ENCODE measurements around the gene PPT2.
"Not testable (repeated sequence)": the region's sequence is repeated elsewhere in the genome, so short reads cannot be mapped to it uniquely, and the experiment has no call there.

PPT2 gene

DNA sequence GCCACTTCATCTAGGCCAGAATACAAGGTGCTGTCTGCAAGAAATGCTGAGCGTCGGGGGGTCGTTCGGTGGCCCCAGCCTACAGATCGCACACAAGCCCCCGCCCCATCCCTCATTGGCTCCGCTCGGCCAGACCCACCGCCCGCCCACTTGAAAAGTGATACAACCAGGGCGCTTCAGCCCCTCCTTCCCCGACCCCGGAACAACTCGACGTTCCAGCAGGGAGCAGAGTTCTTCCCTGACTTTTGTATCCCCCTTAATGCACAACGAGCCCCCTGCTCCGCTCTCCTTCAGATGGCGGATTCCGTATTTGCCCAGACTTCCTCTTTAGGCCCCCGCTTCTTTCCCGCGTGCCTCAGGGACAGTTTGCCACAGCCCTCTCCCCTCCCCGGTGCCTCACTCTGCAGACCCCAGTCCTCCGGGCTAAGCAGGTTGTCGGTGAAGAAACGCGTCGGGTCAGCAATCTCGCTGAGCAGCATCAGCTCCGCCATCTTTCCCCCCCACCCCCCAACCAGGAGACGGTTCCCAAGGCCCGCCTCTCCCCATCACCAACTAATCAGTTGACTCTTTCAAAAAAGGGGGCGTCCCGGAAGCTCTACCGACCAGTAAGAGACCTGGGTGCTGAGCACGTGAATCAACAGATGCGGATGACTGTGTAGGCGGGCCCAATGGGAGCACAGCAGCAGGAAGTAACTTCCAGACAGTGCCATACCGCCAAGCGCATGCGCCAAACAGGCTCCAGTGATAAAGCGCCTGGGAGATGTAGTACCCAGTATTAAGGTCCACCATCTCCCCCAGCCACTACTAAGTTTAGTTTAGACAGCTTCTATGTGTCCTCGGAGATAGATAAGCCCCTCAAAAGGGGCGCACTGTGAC is 26.0 kb upstream of the PPT2 start, which contains the start of gene ATF6B:
ATF6B (minus strand) TSS at position 530 of the 876 bp plus-strand sequence; CDS start at position 491, 39 bp downstream.
- DNase-seq = peak; percentile 96 to 98

DNA sequence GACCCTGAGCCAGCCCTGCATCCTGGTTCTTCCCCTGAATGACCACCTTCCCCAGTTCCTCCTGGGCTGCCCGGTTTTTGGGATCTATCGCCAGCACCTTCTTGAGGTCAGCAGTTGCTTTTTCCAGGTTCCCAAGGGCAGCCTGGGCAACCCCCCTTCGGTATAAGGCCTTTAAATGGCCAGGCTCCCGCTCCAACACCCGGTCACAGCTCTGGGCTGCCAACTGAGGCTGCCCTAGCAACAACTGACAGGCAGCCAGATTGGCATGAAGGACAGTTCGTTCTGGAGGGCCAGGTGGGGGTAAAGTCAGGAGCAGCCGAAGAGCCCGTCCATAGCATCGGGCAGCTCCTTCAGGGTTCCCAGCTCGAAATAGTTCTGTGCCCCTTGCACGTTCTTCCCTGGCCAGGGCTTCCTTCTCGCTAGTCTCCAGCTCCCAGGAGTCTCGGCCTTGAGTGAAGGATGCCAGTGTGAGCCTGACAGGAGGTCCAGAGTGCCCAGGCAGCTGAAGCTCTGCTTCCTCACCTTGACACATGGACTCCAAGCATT is 25.1 kb upstream of the PPT2 start:
- no peak for DNase-seq

DNA sequence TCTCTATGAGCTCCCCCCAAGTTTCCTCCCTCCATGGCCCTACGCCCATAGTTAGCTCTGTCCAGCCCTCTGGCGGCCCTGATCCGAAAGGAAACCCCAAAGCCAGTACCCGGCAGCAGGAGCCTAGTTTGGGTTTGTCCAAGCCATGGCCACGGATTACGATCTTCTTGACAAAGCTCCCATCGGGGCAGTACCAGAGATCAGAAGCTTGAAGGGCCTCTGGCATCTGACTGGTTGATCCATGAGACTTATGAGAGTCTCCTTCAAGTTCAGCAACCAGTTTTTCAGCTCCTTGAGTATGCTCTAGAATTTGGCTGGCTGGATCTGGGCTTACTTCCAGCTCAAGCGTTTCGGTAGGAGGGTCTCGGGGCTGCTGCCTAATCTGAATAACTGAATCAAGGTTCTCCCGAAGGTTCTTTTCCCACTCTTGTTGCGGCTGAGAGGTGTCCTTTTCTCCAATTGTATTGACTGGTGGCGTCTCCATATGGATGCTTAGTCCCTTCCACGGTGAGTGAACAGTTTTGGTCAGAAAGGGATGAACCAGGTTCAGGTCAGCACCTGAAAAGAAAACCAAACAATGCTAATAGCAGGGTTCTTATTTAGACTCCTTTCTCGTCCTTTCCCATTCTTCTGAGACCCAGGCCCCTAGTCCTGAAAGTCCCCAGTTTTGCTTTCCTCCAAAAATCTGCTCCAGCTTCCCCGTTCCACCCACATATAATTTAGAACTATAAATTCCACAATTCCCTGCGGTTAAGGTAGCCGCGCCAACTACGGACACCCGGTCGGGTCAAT is 24.4 kb upstream of the PPT2 start:
- DNase-seq = no peak

DNA sequence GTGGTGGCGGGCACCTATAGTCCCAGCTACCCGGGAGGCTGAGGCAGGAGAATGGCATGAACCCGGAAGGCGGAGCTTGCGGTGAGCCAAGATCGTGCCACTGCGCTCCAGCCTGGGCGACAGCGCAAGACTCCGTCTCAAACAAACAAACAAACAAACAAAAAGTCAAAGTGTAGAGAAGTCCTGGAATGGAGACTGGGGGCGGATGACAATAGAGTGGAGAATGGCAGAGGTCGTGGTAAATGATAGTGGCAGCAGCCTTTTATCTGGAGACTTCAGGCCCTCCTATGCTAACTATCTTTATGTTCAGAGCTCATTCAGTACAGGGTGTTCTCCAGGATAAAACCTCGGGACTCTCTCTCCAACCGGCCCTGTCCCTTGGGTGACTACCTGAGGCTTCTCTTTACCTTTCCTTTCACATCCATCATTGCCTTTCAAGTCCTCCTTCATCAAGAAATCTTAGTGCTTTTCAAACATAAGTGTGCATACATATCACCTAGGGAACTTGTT is 22.4 kb upstream of the PPT2 start:
- no peak for DNase-seq

DNA sequence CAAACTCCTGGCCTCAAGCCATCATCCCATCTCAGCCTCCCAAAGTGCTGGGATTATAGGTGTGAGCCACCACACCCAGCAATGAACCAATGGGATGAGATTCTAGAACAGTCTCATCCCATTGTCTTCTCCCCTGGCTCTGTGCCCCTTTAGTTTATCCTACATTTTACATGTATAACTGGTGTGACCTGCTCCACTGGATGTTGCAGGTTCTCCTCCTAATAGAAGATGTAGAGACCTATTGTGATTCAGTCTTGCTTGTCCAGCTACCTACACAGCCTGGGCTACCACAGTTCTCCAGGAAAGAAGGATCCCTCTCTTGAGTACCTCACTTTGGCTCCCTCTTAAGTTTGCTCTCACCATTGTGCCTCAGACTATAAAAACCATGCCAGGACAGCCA is 21.8 kb upstream of the PPT2 start:
- no peak for DNase-seq

DNA sequence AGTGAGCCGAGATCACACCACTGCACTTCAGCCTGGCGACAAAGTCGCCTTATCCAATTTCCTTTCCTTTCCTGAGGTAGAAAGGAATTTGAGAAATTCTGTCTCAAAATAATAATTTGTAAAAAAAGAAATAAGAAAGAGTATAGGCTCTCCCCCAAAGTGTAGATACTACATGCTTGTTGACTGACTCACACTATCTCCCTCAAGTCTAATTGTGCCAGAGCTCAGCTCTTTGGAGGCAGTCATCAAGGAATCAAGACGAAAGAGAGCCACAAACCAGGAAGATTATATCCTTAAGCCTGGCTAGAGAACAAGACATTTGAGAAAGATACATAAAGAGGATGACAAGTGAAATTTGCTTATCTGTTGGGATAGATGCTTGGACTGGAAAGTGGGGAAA is 20.2 kb upstream of the PPT2 start:
- no peak for DNase-seq

DNA sequence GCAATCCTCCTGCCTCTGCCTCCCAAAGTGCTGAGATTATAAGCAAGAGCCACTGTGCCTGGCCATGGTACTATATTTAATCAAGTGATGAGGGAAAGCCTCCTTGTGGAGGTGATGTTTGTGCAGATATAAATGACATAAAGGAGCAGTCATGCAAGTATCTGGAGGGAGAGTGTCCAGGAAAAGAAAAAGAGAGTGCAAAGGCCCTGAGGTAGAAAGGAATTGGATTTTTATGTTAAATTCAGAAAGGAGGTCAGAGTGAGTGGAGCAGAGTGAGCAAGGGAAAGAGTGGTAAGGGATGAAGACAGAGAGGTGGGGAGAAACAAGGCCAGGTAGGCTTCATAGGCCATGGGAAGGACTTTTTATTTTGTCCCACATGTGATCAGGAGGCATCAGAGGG is 16.5 kb upstream of the PPT2 start:
- DNase-seq = no peak

DNA sequence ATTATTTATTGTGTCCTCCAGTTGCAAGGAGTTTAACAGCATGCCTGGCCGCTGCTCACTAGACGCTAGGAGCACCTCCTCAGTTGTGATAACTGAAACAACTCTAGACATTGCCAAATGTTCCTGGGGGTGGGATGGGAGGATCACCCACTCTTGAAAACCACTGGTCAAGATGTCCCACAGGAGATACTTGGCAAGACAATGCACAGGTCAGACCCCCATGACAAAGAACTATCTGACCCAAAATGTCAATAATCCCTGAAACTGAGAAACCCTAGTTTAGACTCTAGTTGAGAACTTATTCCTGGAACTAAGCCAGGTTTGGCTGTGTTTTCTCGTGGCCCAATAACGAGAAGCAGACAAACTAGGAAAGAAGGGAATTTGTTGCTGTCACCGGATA is 14.4 kb upstream of the PPT2 start:
- no peak for DNase-seq

DNA sequence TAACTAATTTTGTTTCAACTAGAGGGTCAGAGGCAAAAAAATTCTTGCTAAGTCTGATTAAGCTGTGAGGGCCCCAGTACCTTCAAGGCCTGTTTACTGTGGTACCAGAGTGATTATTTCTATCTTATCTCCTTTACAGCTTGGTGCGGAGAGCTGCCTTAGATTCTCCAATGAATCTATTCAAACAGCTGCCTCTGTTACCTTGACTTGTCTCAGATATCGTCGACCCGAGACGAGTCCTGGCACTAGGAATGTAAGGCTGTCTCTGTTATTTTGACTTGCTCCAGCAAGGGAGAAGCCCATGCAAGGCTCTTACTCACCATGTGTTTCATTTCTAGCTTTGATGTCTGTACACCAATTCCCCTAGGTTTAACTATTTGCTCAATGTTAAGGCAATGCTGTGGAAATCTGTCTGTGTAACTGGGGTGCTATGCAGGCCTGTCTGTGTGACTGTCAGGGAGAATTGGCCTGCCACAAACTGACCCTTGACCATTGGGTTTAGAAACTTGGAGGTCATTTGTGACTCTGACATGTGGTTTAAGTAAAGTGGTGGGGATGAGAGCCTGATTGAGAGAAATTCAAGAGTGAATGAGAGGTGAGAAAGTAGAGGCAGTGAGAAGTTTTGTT is 13.4 kb upstream of the PPT2 start:
- no peak for DNase-seq

DNA sequence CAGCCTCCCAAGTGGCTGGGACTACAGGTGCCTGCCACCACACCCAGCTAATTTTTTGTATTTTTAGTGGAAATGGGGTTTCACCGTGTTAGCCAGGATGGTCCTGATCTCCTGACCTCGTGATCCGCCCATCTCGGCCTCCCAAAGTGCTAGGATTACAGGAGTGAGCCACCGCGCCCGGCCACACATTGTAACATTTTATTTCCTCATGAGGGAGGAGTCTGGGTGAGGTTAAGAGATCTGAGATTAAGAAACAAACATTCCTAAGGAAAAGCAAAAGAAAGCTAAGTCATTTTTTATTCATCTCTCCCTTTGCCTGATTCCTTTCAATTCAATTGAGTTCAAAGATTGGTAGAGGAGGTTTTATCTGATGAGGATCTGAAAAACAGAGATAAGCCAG is 9.7 kb upstream of the PPT2 start:
- DNase-seq = not testable (repeated sequence)

DNA sequence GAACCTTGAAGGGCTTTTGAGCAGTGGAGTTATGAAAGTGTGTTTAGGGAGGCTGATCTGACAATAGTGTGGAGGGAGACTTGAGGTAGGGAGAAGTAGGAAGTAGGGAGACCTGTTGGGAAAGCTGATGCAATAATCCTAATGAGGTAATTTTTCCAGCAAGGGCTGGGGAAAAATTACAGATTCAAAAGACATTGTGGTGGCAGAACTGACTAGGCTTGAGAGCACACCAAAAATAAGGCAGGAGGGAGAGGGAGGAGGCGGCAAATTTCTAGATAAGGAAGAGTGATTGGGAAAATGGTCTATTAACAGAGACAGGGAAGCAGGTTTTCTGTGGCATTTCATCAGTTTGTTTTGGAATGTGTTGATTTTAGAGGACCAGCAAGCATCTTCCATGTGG is 7.7 kb upstream of the PPT2 start:
- DNase-seq = no peak

DNA sequence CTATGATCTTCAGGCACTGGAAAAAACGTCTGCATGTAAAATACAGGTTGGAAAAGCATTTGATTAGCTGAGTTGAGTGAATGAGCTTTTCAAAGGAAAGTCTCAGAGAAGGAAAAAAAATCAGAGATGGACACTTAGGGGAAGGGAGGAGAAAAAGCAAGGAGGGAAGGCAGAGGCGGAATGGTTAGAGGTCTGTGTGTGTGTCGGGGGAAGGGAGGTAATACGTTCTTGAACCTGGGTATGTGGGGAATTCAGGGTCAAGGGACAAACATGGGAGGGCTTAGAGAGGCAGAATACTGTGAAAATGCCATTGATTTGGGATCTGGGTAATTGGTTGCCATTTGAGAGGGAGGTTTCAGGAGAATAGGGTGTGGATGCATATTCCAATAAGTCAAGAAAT is 7.3 kb upstream of the PPT2 start:
- no peak for DNase-seq

DNA sequence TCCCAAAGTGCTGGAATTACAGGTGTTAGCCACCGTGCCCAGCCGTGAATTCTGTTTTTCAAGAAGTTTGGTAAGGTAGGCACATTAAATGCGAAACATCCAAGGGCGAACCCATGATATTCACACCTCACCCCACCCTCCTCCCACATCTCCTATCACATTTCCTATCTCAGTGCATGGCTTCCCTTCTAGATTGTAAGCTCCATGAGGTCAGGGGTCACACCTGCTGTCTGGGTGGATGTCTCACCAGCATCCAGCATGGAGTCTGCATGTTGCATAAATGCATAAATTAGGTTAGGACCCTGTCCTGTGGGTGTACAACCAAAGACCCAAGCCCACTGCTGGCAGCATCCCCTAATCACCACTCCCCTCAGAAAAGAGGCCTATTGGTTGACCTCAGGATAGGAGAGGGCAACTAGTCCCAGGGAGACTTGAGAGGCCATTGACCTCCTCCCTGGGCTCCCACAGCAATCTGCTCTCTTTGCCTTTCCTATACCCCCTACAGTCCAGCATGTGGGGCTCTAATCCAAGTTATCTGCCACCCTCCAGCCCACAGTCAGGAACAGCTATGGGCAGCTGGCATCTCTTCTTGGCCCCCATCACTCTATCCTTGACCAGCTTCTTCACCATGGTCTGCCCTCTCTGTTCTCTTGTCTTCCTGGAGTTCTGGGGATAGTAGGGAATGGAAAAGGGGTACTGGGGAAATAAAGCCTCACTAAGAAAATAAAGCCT is 6.4 kb upstream of the PPT2 start:
- DNase-seq = no peak

DNA sequence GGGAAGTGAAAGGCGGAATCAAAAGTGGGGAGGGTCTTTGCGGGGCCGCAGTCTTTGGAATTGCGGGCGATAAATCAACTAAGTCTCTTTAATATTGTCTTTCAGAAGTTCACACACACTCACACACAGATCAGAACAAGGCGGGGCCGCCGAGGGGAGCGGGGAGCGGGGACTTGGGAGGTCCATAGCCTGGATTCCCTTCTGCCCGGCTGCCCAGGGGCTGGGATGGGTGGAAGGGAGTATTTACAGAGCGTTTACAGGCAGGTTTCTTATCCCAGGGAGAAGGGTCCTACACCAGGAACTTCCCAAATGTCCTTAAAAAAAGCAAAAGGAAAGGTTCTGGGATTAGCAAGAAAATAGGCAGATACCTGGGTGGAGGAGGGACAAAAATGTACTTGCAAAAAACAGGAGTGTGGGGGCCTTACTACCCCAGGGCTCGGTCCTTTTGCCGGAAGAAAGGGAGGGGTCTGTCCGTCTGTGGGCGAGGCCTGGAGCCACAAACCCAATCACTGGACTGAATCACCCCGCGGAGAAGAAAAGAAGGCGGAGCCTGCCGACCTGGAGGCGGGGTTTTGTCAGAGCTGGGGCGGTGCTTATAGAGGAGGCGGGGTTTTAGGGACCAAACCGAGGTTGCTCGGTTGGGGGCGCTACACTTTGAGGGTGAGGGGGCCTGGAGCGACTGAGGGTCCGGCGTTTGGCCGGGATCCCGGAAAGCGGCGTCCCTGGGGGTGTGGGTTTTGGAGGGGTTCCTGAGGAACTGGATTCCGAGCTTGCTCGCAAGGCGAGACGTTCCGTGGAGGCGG is 5.5 kb upstream of the PPT2 start:
- DNase-seq = peak; percentile 73 to 77

DNA sequence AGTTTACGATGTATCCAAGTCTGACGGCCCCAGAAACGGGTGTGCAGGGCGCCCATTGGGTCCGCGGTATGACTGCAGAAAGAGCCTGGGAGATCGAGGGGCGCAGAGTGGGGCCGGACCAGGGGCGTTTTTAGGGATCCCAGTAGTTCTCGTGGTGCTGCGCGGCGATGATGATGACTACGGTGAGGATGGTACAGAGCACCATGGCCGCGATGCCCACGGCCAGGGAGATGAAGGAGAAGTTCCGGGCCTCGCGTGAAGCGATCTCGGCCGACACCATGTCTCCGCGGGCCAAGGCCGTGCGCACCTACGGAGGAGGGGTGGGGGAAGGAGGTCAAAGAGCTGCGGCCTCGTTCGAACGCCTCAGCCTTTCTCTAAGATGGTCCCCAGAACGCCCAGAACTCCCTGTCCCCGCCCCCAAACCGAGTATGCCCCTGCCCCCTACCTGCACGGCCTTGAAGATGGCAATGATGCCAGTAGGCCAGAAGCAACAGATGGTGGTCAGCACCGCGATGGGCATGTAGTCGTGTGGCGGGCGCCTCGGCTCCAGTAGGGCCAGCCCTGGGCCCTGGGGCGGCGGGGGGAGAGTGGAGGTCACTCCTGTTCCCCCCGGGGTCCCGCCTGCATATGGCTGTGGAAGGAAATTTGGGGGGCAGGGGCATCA is 4.7 kb upstream of the PPT2 start:
- no peak for DNase-seq

DNA sequence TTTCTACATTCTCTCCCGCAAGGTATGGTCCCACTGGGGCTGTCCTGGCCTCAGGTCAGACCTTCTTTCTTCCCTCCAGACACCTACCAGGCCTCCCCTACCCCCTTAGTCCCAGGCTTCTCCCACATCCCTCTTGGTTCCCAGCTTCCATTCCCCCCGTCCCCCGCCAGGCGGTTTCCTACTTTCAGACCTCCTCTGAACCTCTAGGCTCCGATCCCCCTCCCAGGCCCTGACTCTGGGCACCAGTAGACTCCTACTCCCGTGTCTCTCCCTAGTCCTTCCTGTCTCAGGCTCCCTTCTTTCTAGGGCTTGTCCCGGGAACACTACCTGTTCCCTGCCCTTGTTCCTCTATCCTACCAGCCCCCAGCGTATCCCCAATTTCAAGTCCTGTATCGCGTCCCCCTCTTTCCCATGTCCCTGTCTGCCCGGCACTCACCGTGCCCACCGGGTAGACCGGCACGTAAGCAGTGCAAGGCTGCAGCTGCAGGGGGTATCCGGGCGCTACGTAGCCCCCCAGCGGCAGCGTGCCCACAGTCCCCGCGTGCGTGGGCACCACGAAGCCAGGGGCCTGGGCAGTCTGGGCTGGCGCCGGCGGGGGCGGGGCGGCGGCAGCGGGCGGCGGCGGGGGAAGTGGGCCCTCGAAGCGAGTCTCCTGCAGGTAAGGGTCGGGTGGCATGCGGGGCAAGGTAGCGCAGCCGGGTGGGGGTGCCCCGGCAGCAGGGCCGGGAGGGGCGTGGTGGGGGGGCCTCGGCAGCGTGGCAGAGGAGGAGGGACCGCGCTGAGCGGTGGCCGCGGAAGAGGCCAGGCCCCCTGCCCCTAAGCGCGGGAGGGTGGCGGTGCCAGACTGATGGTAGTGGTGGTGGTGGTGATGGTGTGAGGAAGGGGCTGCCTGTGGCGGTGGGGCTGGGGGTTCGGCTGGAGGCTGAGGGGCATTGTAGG is 3.7 kb upstream of the PPT2 start:
- DNase-seq = no peak

DNA sequence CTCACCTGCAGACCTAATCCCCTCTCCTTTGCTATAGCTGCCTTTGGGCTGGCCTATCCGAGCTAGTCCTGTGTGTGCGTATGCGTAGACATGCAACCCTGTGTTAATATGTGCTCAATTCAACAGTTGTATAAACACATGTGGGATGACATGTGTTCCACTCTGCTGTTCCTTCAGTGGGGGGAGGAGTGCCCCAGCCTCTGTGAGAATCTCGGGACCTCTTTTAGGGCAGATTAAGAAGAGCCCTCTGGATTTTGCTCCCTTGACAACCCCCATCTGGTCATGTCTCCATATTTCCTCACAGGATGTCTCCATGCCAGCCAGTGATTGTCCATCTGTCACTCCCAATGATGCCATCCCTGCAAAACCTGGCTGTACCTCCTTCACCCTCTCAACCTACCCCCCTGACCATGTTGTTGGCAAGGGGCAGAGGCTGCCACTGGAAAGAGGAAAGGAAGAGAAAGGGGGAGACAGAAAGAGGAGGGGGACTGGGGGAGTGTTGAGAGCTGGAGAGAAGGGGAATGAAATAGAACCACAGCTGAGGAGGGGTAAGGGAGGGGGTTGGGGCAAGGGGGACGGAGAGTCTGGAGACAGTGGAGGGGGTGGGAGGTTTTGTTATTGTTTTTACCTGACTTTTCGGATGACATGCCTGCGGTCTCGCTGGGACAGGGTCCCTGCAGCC is 2.6 kb upstream of the PPT2 start:
- no peak for DNase-seq

DNA sequence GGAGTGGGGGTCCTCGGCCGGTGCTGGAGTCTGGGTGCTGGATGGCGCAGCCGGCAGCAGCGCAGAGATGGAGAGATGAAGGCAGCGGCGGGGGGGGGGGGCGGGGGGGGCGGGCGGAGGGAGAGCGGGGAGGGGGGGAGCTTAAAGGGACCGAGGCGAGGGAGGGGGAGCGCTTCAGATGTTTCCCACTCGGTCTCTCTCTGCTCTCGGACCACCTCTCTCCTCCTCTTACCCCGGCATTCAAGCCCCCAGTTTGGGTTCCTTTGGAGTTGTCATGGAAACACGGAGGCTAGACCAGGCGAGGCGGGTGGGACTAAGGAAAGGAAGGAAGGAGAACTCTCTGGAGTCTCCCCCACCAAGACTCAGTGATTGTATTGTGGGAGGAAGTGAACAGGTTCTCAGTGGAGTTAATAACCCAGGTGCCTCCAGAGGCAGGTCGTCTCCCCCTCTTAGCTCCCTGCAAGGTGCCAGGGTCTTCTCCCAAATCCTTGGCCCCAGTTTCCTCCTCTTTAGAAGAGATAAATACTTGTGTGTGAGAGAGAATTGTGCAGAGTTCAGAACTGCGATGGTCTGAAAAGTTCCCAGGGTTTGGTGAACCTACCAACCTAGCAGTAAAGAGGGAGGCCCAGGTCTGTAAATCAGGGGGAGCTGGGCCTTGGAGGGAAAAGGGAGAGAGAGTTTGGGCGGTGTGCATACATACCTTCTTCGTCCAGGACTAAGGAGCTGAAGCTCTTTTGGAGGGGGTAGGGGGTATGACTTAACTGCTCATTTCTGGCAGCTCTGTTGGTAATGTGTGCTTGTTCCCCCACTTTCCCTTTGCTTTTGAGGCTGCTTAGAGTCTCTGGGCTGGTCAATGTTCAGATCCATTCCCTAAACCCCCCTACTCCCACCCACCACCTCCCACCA is 1.8 kb upstream of the PPT2 start, which contains the start of gene PRRT1:
PRRT1 (minus strand) TSS at position 77 of the 906 bp plus-strand sequence. CDS start 112 bp downstream, outside the sequence.
- no peak for DNase-seq

All from activated CD4-positive, alpha-beta T cell treated with anti-CD3 and anti-CD28 coated beads, Interleukin-2, amount 50 U/mL, for 48 hours (primary cell).